ENCODE data around the gene RYR1.

GRCh38 chr19:38522915-38523314 is 89.4 kb downstream of the RYR1 start:
- TF ChIP-seq CTCF (IDR thresholded peaks at IDR 0.05; ENCODE audit: control extremely low read depth in 1 of 3, insufficient read depth in 1 of 3, low read depth in 1 of 3, low read length in 3 of 3): no peak
- no peak for TF ChIP-seq CBX8 (IDR thresholded peaks at IDR 0.05; ENCODE audit: borderline replicate concordance, low read depth, low read length)
- no peak for TF ChIP-seq TAF1 (IDR thresholded peaks at IDR 0.05; ENCODE audit: low read depth, low read length)
- TF ChIP-seq POLR2AphosphoS5 (IDR thresholded peaks at IDR 0.05; ENCODE audit: low read depth, low read length): no peak
- TF ChIP-seq EZH2 (IDR thresholded peaks at IDR 0.05; ENCODE audit: low read depth, low read length, severe bottlenecking): no peak
- TF ChIP-seq POLR2A (IDR thresholded peaks at IDR 0.05; ENCODE audit: control extremely low read depth in 1 of 2, low read depth in 2 of 2, low read length in 2 of 2): no peak
- no peak for TF ChIP-seq JUND (IDR thresholded peaks at IDR 0.05; ENCODE audit: low read length)
- no peak for TF ChIP-seq MAFK (IDR thresholded peaks at IDR 0.05; ENCODE audit: low read depth, low read length)
- TF ChIP-seq EP300 (IDR thresholded peaks at IDR 0.05; ENCODE audit: borderline replicate concordance in 1 of 2, low read depth in 2 of 2, low read length in 2 of 2): no peak
- TF ChIP-seq CREB1 (IDR thresholded peaks at IDR 0.05): no peak
- no peak for TF ChIP-seq SUZ12 (IDR thresholded peaks at IDR 0.05; ENCODE audit: low read length)
- no peak for TF ChIP-seq TBP (IDR thresholded peaks at IDR 0.05; ENCODE audit: low read depth, low read length)
- no peak for TF ChIP-seq SIN3A (conservative IDR thresholded peaks at IDR 0.05 in 1 of 2, IDR thresholded peaks at IDR 0.05 in 1 of 2; ENCODE audit: low read depth in 1 of 2, low read length in 2 of 2)
- TF ChIP-seq CEBPB (IDR thresholded peaks at IDR 0.05; ENCODE audit: low read depth, low read length): no peak
